Vagina (tissue), 2 donors: Measurements from ENCODE around the gene DNAH14. TPM values are rescaled to one million over a fixed set of nuclear protein-coding genes. Genes with fewer than 3 reads are reported as not detected.
"Not testable (repeated sequence)": the region's sequence is repeated elsewhere in the genome, so short reads cannot be mapped to it uniquely, and the experiment has no call there.

Experiments used
- DNase-seq, 2 donors: peaks; one replicate each; pipeline ENCODE4 v3.0.0-alpha.2; 2017; ENCODE audit errors: extremely low spot score in 2 of 2
- H3K27ac ChIP-seq: fragments of 200-600 bp; sonication (generic); one replicate; pipeline ENCODE4 v1.5.1; 2019
- H3K27me3 ChIP-seq: fragments of 200-600 bp; sonication (generic); one replicate; pipeline ENCODE4 v1.5.1; 2019
- H3K36me3 ChIP-seq, 2 donors: fragments of 200-600 bp; sonication (generic); one replicate each; pipeline ENCODE4 v1.5.1; 2017 to 2019
- H3K4me1 ChIP-seq: fragments of 200-600 bp; sonication (generic); one replicate; pipeline ENCODE4 v1.5.1; 2019
- H3K4me3 ChIP-seq, 2 donors: fragments of 200-600 bp; sonication (generic); 1 replicate in 1 of 2; 2 replicates in 1 of 2; pipeline ENCODE4 v1.5.1; 2016 to 2019
- H3K9me3 ChIP-seq: fragments of 200-600 bp; sonication (generic); one replicate; pipeline ENCODE4 v1.5.1; 2019
- POLR2A ChIP-seq, 2 donors: fragments of 450-650 bp; IDR thresholded peaks; one replicate each; pipeline ENCODE4 v1.6.1; 2017; ENCODE audit warnings: antibody characterized with exemption in 2 of 2, mild to moderate bottlenecking in 2 of 2, moderate library complexity in 2 of 2
- POLR2AphosphoS5 ChIP-seq, 2 donors: sonication (generic); formaldehyde crosslinking; IDR thresholded peaks; one replicate each; pipeline ENCODE4 v1.9.0; 2017; ENCODE audit warnings: antibody characterized with exemption in 2 of 2, mild to moderate bottlenecking in 2 of 2, low read depth in 1 of 2; ENCODE audit not compliant: insufficient read depth in 1 of 2
- intact Hi-C: fragments of 100-400 bp; cut with DNase I; formaldehyde crosslinking; loops from one replicate; pipeline ENCODE4 v1.15.1; 2023
- total RNA-seq: library from RNA; depleted of rRNA; stranded (reverse); fragments of >200 nt; gene quantifications from one replicate; pipeline ENCODE4 v1.2.3, GENCODE V29; 2016
- TF ChIP-seq, protein P1 (sequence below), 3 experiments: fragments of 450-650 bp in 2 of 3; fragments of 200-600 bp in 1 of 3; sonication (generic) in 1 of 3; IDR thresholded peaks; one replicate each; pipeline ENCODE4 v1.5.1; 2017 to 2019; ENCODE audit warnings: antibody characterized with exemption in 3 of 3, mild to moderate bottlenecking in 2 of 3, moderate library complexity in 2 of 3

Gene DNAH14
- total RNA-seq, 1 donor from 2014 or later, result 5.6 TPM

- H3K27me3 ChIP-seq, result no peaks in the 10 kb centered on the region
- H3K27ac ChIP-seq, result no peak overlapping the region
- no peak for DNase-seq
- H3K4me3 ChIP-seq, result no peak overlapping the region
- TF ChIP-seq POLR2A (IDR thresholded peaks at IDR 0.05) (no peak), POLR2AphosphoS5 (IDR thresholded peaks at IDR 0.05; ENCODE audit: insufficient read depth in 1 of 2, low read depth in 1 of 2) (no peak)
- TF ChIP-seq, protein P1, sequence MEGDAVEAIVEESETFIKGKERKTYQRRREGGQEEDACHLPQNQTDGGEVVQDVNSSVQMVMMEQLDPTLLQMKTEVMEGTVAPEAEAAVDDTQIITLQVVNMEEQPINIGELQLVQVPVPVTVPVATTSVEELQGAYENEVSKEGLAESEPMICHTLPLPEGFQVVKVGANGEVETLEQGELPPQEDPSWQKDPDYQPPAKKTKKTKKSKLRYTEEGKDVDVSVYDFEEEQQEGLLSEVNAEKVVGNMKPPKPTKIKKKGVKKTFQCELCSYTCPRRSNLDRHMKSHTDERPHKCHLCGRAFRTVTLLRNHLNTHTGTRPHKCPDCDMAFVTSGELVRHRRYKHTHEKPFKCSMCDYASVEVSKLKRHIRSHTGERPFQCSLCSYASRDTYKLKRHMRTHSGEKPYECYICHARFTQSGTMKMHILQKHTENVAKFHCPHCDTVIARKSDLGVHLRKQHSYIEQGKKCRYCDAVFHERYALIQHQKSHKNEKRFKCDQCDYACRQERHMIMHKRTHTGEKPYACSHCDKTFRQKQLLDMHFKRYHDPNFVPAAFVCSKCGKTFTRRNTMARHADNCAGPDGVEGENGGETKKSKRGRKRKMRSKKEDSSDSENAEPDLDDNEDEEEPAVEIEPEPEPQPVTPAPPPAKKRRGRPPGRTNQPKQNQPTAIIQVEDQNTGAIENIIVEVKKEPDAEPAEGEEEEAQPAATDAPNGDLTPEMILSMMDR (IDR thresholded peaks at IDR 0.05), result no peak
- H3K36me3 ChIP-seq, result no peaks in the 10 kb centered on the region
- intact Hi-C loops, result no loop called here
- H3K9me3 ChIP-seq, result no peaks in the 10 kb centered on the region
- H3K4me1 ChIP-seq, result no peaks in the 10 kb centered on the region
Measured at GRCh38 chr1:225191199-225191753, 261.8 kb downstream of the DNAH14 start.

DNA sequence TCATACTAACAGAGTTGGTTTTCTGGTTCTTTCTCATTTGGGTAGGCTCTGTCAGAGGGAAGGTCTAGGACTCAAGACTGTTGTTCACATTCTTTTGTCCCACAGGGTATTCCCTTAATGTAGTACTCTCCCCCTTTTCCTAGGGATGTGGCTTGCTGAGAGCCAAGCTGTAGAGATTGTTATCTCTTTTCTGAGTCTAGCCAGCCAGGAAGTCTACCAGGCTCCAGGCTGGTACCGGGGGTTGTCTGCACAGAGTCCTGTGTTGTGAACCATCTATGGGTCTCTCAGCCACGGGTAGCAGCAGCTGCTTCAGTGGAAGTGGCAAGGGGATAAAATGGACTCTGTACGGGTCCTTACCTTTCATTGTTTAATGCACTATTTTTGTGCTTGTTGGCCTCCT, 272.0 kb downstream of the DNAH14 start:
- TF ChIP-seq, protein P1 (IDR thresholded peaks at IDR 0.05), result no peak
- TF ChIP-seq POLR2A (IDR thresholded peaks at IDR 0.05) (no peak), POLR2AphosphoS5 (IDR thresholded peaks at IDR 0.05; ENCODE audit: insufficient read depth in 1 of 2, low read depth in 1 of 2) (no peak)
- Histone ChIP-seq H3K9me3 (no peaks in the 10 kb centered on the region), H3K36me3 (no peaks in the 10 kb centered on the region), H3K4me3 (no peak overlapping the region), H3K4me1 (no peaks in the 10 kb centered on the region), H3K27ac (no peak overlapping the region), H3K27me3 (no peaks in the 10 kb centered on the region)
- DNase-seq, result no peak
- intact Hi-C loops, result no loop called here

DNA sequence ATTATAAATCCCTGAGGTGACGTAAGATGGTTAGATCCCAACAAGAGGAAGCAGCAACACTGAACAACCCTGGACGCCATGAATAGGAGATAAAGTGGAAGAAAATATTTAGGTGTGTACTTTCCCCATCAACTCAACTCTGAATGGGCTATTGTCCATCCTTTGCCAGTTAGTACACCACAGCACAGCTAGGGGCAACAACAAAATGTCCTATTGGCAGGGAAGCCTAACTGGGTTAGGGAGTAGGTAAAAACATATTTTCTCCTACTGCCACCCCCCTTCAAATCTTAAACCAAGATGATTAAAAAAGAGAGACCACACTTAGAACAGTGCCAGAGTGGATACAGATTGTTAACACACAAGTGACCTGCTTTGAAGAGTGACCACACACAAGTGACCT, 278.3 kb downstream of the DNAH14 start:
- TF ChIP-seq, protein P1 (IDR thresholded peaks at IDR 0.05), result no peak
- no peak for TF ChIP-seq POLR2AphosphoS5 (IDR thresholded peaks at IDR 0.05; ENCODE audit: insufficient read depth in 1 of 2, low read depth in 1 of 2)
- TF ChIP-seq POLR2A (IDR thresholded peaks at IDR 0.05), result no peak
- Histone ChIP-seq H3K27me3 (no peaks in the 10 kb centered on the region), H3K4me1 (no peaks in the 10 kb centered on the region), H3K9me3 (no peaks in the 10 kb centered on the region), H3K4me3 (no peak overlapping the region), H3K27ac (no peak overlapping the region), H3K36me3 (no peaks in the 10 kb centered on the region)
- no peak for DNase-seq
- intact Hi-C loops, result no loop called here

DNA sequence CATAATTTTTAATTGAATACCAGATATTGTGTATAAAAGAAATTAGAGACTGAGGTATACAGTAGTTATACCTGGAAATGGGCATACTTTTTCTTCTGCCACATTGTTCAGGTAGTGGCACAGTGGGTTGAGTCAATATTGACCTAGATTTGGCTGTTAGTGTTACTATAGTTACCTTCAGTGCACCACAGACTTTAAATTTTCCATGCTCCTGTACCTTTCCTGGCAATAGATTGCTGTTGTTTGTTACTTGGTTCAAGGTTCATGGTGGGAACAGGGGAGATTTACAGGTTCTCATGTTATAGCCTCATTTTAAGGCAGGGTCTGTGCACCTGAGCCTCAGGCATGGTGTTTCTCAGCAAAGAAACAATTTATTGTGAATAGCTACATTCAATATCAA, 279.7 kb downstream of the DNAH14 start:
- H3K4me3 ChIP-seq, result no peak overlapping the region
- intact Hi-C loops, result no loop called here
- H3K36me3 ChIP-seq, result no peaks in the 10 kb centered on the region
- H3K9me3 ChIP-seq, result no peaks in the 10 kb centered on the region
- no peaks in the 10 kb centered on the region for H3K4me1 ChIP-seq
- no peak overlapping the region for H3K27ac ChIP-seq
- DNase-seq, result no peak
- TF ChIP-seq POLR2A (IDR thresholded peaks at IDR 0.05) (no peak), POLR2AphosphoS5 (IDR thresholded peaks at IDR 0.05; ENCODE audit: insufficient read depth in 1 of 2, low read depth in 1 of 2) (no peak)
- TF ChIP-seq, protein P1 (IDR thresholded peaks at IDR 0.05), result no peak
- no peaks in the 10 kb centered on the region for H3K27me3 ChIP-seq

DNA sequence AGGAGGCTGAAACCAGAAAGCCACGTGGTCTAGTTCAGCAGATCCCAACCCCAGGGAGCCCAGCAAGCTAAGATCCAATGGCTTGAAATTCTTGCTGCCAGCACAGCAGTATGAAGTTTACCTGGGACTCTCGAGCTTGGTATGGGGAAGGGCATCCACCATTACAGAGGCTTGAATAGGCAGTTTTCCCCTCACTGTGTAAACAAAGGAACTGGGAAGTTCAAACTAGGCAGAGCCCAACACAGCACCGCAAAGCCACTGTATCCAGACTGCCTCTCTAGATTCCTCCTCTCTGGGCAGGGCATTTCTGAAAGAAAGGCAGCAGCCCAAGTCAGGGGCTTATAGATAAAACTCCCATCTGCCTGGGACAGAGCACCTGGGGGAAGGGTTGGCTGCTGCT, 280.7 kb downstream of the DNAH14 start:
- H3K9me3 ChIP-seq, H3K4me1 ChIP-seq, H3K36me3 ChIP-seq, DNase-seq, intact Hi-C loops, H3K27me3 ChIP-seq, H3K27ac ChIP-seq, H3K4me3 ChIP-seq: not testable (repeated sequence)

- H3K36me3 ChIP-seq, H3K4me1 ChIP-seq, H3K9me3 ChIP-seq, intact Hi-C loops, H3K27me3 ChIP-seq, H3K4me3 ChIP-seq, H3K27ac ChIP-seq, DNase-seq: not testable (repeated sequence)
Measured at GRCh38 chr1:225211694-225212442, 282.4 kb downstream of the DNAH14 start.
